HL-60 (cell line): Measurements from ENCODE around the gene FNDC3B.

Experiments used
- CTCF ChIP-seq: IDR thresholded peaks from one replicate; pipeline ENCODE4 v1.5.1; 2011; ENCODE audit warnings: low read length, control low read depth, inconsistent platforms; ENCODE audit not compliant: insufficient read depth
- GABPA ChIP-seq: IDR thresholded peaks from 2 replicates; pipeline ENCODE4 v1.6.1; 2012; ENCODE audit warnings: low read depth
- POLR2AphosphoS5 ChIP-seq: IDR thresholded peaks from 2 replicates; pipeline ENCODE4 v1.6.1; 2012; ENCODE audit warnings: low read depth
- REST ChIP-seq: IDR thresholded peaks from 2 replicates; pipeline ENCODE4 v1.6.1; 2012; ENCODE audit warnings: low read depth; ENCODE audit not compliant: insufficient replicate concordance
- SPI1 ChIP-seq: IDR thresholded peaks from 2 replicates; pipeline ENCODE4 v1.6.1; 2012; ENCODE audit warnings: low read depth, mild to moderate bottlenecking, borderline replicate concordance

GRCh38 chr3:172334671-172335207 lies 295.4 kb downstream of the FNDC3B start:
- TF ChIP-seq CTCF, result no peak
- TF ChIP-seq GABPA, result no peak
- TF ChIP-seq REST, result no peak
- TF ChIP-seq POLR2AphosphoS5, result no peak
- no peak for TF ChIP-seq SPI1
